CD4-positive, alpha-beta T cell treated with Interferon gamma for 1 hour (primary cell): ENCODE results near the gene EEFSEC.
A peak's percentile ranks its signal among the peaks of the same experiment; 100 is the strongest.

Source experiments
- DNase-seq: peaks from one replicate; pipeline ENCODE4 v3.0.0-alpha.2; 2020

Gene EEFSEC

DNA sequence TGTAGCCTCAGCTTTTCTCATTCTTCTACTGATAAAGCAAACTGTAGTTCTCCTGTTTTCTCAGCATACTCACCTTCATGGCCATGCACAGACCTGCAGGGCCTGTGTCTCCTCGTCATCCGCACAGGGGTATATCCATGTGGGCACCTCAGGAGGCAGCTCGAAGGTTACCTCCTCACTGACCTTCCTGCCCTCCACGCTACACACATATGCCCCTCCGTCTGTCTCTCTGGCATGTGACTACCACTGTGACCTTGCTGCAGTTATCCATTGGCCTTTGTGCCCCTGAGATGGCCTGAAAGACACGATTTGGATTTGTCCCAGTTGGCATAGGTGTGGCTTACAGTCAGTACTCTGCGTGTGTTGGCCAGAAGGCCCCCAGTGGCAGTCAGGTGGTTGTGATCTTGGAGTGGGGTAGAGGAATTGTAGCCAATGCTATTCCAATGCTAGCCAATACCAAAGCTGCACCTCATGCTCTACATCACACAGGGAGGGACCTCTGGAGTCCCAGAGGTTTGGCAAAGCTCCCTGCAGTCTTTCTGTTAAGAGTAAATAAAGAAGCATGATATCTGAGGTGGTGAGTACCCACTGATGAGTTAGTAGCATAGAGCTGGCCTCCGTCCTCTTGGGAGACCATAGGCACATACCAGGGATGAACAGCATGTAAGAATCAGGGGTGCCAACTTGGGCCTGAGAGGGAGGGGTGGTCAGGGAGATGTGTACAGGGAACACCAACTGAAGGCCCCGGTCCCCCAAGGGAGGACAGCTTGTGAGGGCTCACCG is 143.4 kb downstream of the EEFSEC start:
- no peak for DNase-seq

DNA sequence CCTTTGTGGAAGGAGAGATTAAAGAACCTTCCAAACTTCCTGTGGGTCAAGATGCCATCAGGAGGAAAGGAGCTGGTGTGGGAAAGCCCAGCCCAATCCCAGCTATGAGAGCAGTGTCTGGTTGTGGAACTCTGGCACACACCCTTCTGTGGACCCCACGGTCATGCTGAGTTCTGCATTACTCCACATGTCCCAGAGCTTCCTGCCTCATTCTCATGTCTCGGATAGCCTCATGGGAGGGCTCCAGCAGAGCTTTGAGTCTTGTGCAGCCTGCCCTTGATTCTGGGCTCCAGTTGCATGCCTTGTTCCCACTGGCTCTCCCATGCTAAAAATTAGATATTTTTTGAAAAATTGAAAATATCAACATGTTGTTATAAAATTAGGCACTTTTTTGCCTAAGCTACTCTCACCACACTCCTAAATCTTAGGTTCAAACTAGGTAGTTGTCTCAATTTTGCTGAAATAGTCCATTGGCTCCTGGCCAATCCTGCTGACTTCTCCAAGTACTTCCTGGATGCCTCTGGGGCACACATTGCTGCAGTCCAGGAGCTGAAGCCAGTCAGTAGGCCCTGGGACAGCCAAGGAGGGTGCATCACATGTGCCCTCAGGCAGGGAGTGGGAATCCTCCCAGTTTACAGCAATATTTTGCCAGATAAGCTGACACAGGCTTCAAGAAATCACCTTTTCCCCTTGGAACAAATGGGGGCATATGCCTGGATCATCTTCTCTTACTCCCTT is 144.3 kb downstream of the EEFSEC start:
- DNase-seq = no peak

DNA sequence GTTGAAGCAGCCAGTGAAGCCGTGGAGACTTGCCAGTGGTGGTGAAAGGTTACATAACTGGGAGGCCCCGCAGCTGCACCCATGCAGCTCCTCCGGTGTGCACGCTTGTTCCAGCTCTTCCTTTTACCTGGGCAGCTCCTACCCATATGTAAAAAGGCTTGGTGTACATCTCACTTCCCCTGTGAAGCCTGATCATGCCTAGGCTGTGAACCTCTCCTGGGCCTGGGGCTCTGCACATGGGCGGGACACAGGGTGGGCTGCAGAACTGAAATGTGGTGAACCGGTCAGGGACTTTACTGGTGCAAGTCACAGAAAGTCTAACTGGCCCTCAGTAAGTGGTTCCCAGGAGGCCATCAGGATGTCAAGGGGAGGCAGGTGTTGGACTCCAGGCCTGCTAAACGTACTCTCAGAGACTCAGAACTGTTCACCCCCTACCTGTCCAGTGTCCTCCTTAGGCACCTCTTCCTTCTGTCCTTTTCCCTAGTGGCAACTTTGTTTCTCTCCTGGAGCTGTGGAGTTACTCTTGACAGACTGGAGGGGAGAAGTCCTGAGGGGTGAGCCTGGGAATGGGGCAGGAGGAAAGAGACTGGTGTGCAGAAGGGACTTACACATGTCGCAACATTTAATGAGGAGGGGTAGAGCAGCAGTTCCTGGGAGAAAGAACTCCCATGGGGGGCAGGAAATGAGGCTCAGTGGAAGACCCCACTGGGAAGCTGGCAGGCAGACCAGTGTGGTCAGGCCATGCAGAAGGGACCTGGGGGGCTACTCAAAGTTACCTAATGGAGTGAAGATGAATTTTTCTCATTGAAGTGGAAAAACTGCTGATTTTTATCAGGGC is 148.1 kb downstream of the EEFSEC start:
- DNase-seq = no peak

DNA sequence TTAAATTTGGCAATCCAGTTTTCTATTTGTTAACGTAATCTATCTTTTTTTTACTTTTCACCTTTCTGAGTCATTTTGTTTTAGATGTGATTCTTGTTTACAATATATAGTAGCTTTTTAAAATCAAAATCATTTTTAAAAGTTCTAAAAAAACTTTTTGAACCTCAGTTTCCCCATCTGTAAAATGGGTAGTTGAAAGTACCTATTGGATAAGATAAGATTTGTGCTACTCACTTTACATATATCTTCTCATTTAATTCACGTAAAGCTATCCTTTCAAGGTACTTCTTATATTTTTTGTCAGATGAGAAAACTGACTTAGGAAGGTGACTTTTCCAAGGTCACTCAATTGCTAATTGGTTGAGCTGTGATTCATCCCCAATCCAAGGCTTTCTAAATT is 153.2 kb downstream of the EEFSEC start:
- no peak for DNase-seq

DNA sequence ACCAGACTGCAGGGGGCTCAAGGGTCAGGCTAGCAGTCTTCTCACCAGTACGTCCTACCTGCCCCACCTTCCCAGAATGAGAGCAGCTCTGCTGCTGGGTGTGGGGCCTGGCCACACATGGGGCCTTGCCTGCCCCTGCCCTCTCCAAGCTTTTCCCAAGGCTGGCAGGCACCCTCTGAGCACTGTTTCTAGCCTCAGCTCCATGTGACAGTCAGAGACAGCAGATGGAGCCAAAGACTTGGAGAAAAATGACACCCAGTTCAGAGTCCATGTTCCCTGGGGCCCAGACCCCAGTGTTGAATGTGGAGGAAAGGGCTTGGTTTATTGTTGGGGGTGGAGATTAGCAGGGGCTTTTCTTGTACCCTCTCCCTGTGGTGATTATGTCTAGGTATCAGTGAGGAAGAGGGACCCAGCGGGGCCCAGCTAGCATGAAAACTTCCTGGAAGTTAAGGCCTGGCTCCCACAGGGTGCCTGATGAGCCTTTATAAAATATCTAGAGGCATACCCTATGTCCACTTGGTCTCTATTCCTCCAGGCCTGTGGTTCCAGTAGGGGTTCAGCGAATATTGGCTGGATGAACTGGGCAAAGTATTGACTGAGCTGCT is 153.8 kb downstream of the EEFSEC start:
- DNase-seq = no peak

- no peak for DNase-seq
These were observed 154.6 kb downstream of the EEFSEC start for GRCh38 chr3:128307781-128308469.

DNA sequence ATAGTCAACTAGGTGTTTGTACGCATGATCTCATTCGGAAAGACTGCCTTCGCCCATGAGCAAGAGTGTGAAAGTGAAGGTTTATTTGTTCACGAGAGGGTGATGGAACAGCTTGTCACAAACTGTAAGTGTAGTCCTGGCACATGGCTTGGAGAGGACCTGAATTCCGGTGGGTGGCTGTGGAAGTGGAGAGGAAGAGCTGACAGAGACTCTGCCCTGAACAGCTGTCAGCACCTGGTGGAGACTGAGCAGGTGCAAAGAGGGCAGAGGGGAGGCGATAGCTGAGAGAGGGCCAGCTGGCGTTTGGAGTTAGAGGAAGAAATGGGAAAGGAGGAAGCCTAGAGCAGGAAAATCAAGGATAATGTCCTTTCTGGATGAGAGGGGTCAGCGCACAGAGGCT is 155.7 kb downstream of the EEFSEC start:
- DNase-seq = no peak

GRCh38 chr3:128310286-128311058 is 157.2 kb downstream of the EEFSEC start:
- no peak for DNase-seq

GRCh38 chr3:128311441-128311844 is 158.2 kb downstream of the EEFSEC start:
- no peak for DNase-seq

DNA sequence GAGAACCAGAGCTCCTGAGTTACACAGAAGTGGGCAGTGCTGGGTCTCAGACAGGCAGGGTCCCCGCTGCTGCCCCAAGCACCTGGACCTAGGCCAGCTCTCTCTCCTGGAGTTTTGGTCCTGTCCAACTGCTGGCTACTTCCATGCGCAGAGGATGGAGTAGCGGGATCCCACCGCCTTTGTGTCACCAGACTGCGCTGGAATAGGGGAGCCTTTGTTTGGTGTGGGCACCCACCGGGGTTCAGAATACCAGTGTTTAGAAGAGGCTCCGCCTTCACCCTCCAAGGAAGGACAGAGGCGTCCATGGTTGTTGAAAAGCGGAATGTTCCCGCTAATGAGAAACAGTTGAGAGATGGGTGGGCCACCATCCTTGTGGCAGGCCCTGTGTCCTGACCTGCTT is 159.0 kb downstream of the EEFSEC start:
- DNase-seq = no peak

DNA sequence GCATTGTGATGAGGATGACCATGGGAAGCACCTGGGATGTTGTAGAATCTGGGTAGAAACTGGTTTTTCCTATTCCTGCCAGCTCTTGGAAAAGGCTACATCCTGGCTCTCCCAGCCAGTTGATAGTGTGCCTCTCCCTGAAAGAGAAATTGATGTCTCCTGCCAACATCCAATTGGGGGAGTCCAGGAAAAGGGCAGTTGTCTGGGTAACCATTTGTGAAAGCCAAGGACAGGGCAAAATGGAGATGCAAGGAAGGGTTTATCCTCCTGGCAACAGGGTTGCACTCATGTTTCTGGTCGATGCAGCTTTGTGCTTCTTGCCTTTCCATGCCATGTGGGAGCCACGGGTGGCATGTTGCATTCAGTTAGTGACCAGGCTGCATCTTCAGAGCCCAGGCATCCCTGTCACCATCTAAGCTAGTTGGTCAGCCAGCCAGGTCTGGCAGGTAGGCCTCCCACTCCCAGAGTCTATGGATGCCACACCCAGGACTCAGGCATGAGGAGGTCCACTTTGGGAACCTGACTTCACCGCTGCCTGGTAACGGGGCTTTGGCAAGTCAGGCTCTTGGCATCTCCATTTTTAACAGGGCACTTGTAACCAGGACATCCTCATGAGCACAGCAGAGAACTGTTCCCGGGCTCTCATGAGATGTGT is 159.9 kb downstream of the EEFSEC start:
- DNase-seq = no peak

DNA sequence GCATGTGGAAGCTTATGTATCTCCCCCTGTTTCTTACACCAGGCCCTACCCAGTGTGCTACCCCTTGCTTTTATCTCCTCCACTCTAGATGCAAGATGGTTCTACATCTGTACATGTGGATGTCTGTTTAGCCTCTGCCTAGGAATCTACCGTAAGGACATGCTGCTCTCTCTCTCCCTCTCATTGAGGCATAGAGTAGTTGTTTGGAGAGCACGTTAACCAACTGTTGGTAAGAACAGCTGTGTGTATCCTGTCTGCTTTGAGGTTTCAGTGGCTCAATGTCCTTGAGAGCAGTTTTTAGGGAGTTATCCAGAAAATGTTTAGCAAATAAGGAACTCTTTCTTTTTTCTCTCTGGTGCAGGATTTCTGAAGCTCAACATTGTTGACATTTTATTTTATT is 160.7 kb downstream of the EEFSEC start:
- DNase-seq = no peak

DNA sequence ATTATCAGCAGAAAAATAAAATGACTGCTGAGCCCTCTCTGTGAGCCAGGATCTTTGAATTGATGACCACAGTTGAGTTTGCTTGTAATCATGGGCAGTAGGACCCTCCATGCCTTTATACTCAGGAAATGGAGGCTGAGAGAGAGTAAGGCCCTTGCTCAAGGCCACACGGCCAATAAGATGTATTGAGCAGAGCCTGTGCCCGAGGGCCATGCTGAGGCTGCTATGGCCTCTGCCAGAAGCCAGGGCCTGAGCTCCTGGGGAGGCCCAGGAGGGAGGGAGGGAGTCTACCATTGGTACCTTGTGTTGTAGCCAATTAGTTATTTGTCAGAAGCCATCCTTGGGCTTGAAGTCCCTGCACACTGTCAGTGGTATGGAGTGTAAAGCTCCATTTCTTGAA is 162.0 kb downstream of the EEFSEC start:
- DNase-seq = no peak

DNA sequence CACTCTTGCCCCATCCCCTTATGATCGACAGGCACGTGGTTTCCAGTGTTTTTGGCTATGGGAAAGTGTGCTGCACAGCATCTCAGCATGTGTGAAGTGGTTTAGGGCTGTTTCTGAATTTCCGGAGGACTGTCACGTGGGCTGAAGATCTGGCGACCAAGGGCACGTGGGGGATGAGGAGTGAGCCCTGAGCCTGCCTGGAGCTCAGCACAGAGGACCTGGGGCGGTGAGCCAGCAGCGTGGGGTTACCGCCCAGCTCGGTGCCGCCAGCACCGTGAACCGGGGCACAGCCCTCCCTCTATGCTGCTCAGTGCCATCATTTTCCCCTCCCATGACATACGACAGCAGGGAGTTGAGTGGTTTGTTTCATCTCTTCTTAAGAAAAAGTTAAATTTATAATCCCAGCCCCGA is 163.2 kb downstream of the EEFSEC start:
- peak; percentile 71 for DNase-seq

DNA sequence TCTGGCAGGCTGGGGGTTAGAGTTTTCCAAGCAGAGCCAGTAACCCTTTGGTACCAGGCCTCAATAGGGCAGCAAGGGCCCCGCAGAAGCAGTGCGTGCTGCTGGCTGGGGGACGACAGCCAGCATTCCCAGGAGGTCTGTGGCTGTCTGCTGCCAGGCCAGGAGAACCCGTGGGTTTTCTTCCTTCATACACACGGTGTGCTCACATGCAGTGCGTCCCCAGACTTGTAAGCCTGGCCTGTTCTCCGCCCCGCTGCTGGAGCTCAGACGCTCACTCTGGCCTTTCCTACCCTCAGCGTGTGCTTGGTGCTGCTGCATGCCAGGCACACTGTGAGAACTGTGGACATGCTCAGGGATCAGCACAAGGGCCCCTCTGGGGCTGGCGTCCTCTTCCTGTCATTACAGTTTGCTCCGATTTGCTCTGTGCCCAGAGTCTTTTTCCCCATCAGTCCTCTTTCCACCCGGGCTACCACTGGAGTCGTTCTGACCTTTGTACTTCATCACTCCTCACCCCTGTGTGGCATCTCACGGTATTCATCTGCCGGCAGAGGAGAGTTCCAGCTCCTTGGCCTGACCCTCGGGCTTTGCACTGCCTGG is 163.9 kb downstream of the EEFSEC start:
- no peak for DNase-seq

DNA sequence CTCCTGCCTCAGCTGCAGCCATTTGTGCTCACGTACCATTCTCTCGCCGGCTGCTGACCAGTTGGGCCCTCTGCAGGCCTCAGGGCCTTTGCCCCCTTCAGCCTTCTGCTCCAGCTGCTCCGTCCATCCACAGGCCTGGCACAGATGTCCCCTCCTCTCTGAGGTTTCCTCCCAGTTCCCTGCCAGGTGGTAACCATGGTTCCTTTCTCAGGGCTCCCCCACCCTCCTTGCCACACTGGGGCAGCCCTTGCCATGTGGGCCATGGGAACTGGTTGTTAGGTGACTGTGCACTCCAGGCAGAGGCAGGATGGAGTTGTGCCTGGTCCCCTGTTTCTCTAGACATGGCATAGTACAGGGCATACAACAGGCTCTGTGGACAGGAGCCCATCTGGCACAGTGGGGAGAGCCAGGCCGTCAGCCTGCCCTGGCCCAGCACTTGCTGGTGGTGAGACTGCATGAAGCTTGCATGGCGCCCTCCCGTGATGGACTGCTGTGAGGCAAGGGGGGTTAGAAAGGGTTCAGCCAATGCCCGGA is 164.5 kb downstream of the EEFSEC start:
- no peak for DNase-seq

DNA sequence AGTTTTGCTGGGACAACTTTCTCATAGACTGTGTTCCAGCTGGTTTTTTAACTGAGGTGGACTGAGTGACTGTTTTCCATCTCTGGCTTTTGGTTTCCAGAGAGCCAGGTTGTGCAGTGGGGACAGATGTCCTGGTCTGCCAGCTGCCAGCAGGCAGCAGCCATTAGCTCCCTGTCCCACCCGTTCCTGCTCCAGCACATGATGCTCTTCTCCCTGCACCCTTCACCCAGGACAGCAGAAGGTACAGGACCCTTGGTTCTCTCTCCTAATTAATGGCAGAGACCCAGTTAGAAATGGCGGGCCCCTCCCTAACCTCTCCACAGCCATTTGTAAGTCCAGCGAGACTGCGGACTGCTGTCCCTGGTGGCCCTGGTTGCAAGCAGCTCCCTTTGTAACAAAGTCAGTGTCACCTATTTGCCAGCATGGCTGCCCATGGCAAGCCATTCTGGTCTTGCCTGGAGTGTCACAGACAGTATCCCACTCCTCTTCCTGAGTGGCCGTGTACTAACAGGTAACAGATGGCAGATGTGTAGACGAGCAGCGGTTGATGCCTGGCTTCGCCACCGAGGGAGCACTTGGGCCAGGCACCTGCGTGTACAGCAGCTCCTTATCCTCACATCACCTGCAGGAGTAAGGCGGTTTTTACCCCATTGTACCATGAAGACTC is 165.1 kb downstream of the EEFSEC start:
- DNase-seq = no peak

DNA sequence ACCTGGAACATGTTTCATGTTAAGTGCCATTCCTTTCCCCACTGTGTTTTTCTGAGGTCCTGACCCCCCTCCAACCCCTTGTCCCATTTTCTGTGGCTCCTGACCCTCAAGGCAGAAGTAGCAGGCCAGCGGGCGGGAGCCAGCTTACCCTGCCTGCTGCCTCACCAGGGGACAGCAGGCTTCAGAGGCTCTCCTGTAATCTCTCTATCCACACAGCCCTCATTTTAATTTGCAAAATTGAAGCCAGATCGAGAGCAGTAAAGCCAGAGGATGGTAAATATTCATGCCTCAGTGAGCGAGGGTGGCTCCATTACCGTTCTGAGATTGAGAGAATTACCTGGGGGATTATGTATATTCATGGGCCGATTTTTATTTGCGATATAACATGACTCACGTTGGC is 165.8 kb downstream of the EEFSEC start:
- DNase-seq = no peak

GRCh38 chr3:128319741-128320141 is 166.5 kb downstream of the EEFSEC start:
- no peak for DNase-seq
